ENCODE results near the gene NIPA2. TPM values are rescaled to one million over a fixed set of nuclear protein-coding genes. Genes with fewer than 3 reads are reported as not detected.

The NIPA2 gene
- total and polyA plus RNA-seq, 2 of the 8 experiments (the other 6 are each of a cell fraction or from before 2014, with no cell fraction given): 38.5 to 81.7 TPM

DNA sequence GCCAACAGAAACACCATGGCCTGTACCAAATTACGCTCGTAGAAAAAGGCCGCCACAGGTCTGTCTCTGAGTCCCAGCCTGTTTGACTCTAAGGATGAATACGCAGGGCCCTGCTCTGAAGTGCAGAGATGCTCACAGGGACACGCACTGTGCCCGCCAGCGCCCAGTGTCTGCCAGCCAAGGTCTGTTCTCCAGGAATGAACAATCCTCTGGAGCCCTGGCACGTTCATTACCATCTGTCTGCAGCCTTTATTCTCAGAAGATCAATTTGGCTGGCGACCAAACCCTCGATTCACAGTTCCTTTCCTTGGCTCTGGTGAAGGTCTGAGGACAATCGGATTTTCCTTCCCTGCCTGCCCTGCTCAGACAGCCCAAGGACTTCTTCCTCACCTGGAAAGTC is 66.3 kb downstream of the NIPA2 start (continued):
- TF ChIP-seq, protein P1, sequence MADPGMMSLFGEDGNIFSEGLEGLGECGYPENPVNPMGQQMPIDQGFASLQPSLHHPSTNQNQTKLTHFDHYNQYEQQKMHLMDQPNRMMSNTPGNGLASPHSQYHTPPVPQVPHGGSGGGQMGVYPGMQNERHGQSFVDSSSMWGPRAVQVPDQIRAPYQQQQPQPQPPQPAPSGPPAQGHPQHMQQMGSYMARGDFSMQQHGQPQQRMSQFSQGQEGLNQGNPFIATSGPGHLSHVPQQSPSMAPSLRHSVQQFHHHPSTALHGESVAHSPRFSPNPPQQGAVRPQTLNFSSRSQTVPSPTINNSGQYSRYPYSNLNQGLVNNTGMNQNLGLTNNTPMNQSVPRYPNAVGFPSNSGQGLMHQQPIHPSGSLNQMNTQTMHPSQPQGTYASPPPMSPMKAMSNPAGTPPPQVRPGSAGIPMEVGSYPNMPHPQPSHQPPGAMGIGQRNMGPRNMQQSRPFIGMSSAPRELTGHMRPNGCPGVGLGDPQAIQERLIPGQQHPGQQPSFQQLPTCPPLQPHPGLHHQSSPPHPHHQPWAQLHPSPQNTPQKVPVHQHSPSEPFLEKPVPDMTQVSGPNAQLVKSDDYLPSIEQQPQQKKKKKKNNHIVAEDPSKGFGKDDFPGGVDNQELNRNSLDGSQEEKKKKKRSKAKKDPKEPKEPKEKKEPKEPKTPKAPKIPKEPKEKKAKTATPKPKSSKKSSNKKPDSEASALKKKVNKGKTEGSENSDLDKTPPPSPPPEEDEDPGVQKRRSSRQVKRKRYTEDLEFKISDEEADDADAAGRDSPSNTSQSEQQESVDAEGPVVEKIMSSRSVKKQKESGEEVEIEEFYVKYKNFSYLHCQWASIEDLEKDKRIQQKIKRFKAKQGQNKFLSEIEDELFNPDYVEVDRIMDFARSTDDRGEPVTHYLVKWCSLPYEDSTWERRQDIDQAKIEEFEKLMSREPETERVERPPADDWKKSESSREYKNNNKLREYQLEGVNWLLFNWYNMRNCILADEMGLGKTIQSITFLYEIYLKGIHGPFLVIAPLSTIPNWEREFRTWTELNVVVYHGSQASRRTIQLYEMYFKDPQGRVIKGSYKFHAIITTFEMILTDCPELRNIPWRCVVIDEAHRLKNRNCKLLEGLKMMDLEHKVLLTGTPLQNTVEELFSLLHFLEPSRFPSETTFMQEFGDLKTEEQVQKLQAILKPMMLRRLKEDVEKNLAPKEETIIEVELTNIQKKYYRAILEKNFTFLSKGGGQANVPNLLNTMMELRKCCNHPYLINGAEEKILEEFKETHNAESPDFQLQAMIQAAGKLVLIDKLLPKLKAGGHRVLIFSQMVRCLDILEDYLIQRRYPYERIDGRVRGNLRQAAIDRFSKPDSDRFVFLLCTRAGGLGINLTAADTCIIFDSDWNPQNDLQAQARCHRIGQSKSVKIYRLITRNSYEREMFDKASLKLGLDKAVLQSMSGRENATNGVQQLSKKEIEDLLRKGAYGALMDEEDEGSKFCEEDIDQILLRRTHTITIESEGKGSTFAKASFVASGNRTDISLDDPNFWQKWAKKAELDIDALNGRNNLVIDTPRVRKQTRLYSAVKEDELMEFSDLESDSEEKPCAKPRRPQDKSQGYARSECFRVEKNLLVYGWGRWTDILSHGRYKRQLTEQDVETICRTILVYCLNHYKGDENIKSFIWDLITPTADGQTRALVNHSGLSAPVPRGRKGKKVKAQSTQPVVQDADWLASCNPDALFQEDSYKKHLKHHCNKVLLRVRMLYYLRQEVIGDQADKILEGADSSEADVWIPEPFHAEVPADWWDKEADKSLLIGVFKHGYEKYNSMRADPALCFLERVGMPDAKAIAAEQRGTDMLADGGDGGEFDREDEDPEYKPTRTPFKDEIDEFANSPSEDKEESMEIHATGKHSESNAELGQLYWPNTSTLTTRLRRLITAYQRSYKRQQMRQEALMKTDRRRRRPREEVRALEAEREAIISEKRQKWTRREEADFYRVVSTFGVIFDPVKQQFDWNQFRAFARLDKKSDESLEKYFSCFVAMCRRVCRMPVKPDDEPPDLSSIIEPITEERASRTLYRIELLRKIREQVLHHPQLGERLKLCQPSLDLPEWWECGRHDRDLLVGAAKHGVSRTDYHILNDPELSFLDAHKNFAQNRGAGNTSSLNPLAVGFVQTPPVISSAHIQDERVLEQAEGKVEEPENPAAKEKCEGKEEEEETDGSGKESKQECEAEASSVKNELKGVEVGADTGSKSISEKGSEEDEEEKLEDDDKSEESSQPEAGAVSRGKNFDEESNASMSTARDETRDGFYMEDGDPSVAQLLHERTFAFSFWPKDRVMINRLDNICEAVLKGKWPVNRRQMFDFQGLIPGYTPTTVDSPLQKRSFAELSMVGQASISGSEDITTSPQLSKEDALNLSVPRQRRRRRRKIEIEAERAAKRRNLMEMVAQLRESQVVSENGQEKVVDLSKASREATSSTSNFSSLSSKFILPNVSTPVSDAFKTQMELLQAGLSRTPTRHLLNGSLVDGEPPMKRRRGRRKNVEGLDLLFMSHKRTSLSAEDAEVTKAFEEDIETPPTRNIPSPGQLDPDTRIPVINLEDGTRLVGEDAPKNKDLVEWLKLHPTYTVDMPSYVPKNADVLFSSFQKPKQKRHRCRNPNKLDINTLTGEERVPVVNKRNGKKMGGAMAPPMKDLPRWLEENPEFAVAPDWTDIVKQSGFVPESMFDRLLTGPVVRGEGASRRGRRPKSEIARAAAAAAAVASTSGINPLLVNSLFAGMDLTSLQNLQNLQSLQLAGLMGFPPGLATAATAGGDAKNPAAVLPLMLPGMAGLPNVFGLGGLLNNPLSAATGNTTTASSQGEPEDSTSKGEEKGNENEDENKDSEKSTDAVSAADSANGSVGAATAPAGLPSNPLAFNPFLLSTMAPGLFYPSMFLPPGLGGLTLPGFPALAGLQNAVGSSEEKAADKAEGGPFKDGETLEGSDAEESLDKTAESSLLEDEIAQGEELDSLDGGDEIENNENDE (IDR thresholded peaks at IDR 0.05; ENCODE audit: insufficient replicate concordance, low read length): no peak
- no peak for TF ChIP-seq KDM4A (IDR thresholded peaks at IDR 0.05; ENCODE audit: low read depth, low read length, severe bottlenecking)
- no peak for TF ChIP-seq TBP (IDR thresholded peaks at IDR 0.05; ENCODE audit: low read depth, low read length)
- TF ChIP-seq MAFK (IDR thresholded peaks at IDR 0.05; ENCODE audit: low read depth, low read length): no peak
- TF ChIP-seq CTCF (IDR thresholded peaks at IDR 0.05; ENCODE audit: control extremely low read depth in 1 of 3, insufficient read depth in 1 of 3, low read depth in 1 of 3, low read length in 3 of 3): no peak
- TF ChIP-seq BRCA1 (IDR thresholded peaks at IDR 0.05; ENCODE audit: low read depth, low read length): no peak
- no peak for TF ChIP-seq RNF2 (IDR thresholded peaks at IDR 0.05; ENCODE audit: borderline replicate concordance, low read depth, low read length, missing control alignments, poor library complexity, severe bottlenecking)
- no peak for TF ChIP-seq CBX8 (IDR thresholded peaks at IDR 0.05; ENCODE audit: borderline replicate concordance, low read depth, low read length)
- TF ChIP-seq SUZ12 (IDR thresholded peaks at IDR 0.05; ENCODE audit: low read length): no peak

Data from H1 (cell line).